BLaER1 (cell line): Measurements from ENCODE around the gene RASGRF1.

ENCODE experiments used
- H3K27ac ChIP-seq: shearing (Covaris generic); formaldehyde crosslinking; 2 replicates; pipeline ENCODE4 v1.8.1; 2022
- H3K27me3 ChIP-seq: shearing (Covaris generic); formaldehyde crosslinking; 2 replicates; pipeline ENCODE4 v1.8.1; 2022
- H3K36me3 ChIP-seq: shearing (Covaris generic); formaldehyde crosslinking; 2 replicates; pipeline ENCODE4 v1.8.1; 2022
- H3K4me1 ChIP-seq: shearing (Covaris generic); formaldehyde crosslinking; 2 replicates; pipeline ENCODE4 v1.8.1; 2022
- H3K4me2 ChIP-seq: shearing (Covaris generic); formaldehyde crosslinking; 2 replicates; pipeline ENCODE4 v1.8.1; 2022
- H3K4me3 ChIP-seq: shearing (Covaris generic); formaldehyde crosslinking; 2 replicates; pipeline ENCODE4 v1.8.1; 2022
- H3K9ac ChIP-seq: shearing (Covaris generic); formaldehyde crosslinking; 2 replicates; pipeline ENCODE4 v1.8.1; 2022
- H3K9me3 ChIP-seq: shearing (Covaris generic); formaldehyde crosslinking; 2 replicates; pipeline ENCODE4 v1.8.1; 2022
- H4K20me1 ChIP-seq: shearing (Covaris generic); formaldehyde crosslinking; 2 replicates; pipeline ENCODE4 v1.8.1; 2022
- Cebpa-rat ChIP-seq: shearing (Covaris generic); IDR thresholded peaks from 2 replicates; pipeline ENCODE4 v1.8.1; 2022

The RASGRF1 gene

GRCh38 chr15:79090487-79091203 lies at the start of gene RASGRF1:
TSS of gene RASGRF1 (minus strand) at chr15:79090780. CDS start at chr15:79090498, 282 bp downstream.
- peaks cover 82% of the 10 kb centered on the region for H3K27me3 ChIP-seq
- no peak for TF ChIP-seq Cebpa-rat
- peaks cover 24% of the 10 kb centered on the region; the same call in 1 of the 2 replicates for H3K9me3 ChIP-seq
- peak within 1 kb of the TSS; percentile 53 for H3K4me3 ChIP-seq
- H3K4me2 ChIP-seq = peak within 1 kb of the TSS; percentile 62
- no peak within 1 kb of the TSS for H3K9ac ChIP-seq
- H3K4me1 ChIP-seq = peaks cover 22% of the 10 kb centered on the region
- no peaks in the 10 kb centered on the region for H3K36me3 ChIP-seq
- H3K27ac ChIP-seq = no peak within 1 kb of the TSS
- peaks cover 34% of the 10 kb centered on the region for H4K20me1 ChIP-seq

GRCh38 chr15:79136434-79137046 lies 46.0 kb upstream of the RASGRF1 start:
- Histone ChIP-seq H4K20me1 (no peaks in the 10 kb centered on the region), H3K36me3 (no peaks in the 10 kb centered on the region), H3K4me2 (no peak overlapping the region), H3K9me3 (peaks cover 11% of the 10 kb centered on the region), H3K4me3 (no peak overlapping the region), H3K4me1 (no peaks in the 10 kb centered on the region), H3K27me3 (no peaks in the 10 kb centered on the region), H3K27ac (no peak overlapping the region), H3K9ac (no peak overlapping the region)
- TF ChIP-seq Cebpa-rat = no peak

- no peaks in the 10 kb centered on the region for H3K36me3 ChIP-seq
- no peaks in the 10 kb centered on the region for H4K20me1 ChIP-seq
- H3K27ac ChIP-seq = no peak overlapping the region
- no peaks in the 10 kb centered on the region for H3K27me3 ChIP-seq
- no peak overlapping the region for H3K4me2 ChIP-seq
- no peak for TF ChIP-seq Cebpa-rat
- no peak overlapping the region for H3K9ac ChIP-seq
- no peaks in the 10 kb centered on the region for H3K4me1 ChIP-seq
- H3K9me3 ChIP-seq = peaks cover 28% of the 10 kb centered on the region
- H3K4me3 ChIP-seq = no peak overlapping the region
Measured at GRCh38 chr15:79133309-79133708, 42.7 kb upstream of the RASGRF1 start.

GRCh38 chr15:79132770-79133169 lies 42.2 kb upstream of the RASGRF1 start:
- H3K27ac ChIP-seq = no peak overlapping the region
- peaks cover 28% of the 10 kb centered on the region for H3K9me3 ChIP-seq
- H3K4me1 ChIP-seq = no peaks in the 10 kb centered on the region
- no peaks in the 10 kb centered on the region for H3K27me3 ChIP-seq
- no peak for TF ChIP-seq Cebpa-rat
- H4K20me1 ChIP-seq = no peaks in the 10 kb centered on the region
- H3K36me3 ChIP-seq = no peaks in the 10 kb centered on the region
- no peak overlapping the region for H3K4me3 ChIP-seq
- H3K9ac ChIP-seq = no peak overlapping the region
- no peak overlapping the region for H3K4me2 ChIP-seq

- H3K4me3 ChIP-seq = no peak overlapping the region
- H3K9me3 ChIP-seq = peaks cover 28% of the 10 kb centered on the region
- no peaks in the 10 kb centered on the region for H4K20me1 ChIP-seq
- TF ChIP-seq Cebpa-rat = no peak
- no peaks in the 10 kb centered on the region for H3K36me3 ChIP-seq
- H3K4me2 ChIP-seq = no peak overlapping the region
- no peaks in the 10 kb centered on the region for H3K4me1 ChIP-seq
- H3K9ac ChIP-seq = no peak overlapping the region
- no peak overlapping the region for H3K27ac ChIP-seq
- H3K27me3 ChIP-seq = no peaks in the 10 kb centered on the region
Measured at GRCh38 chr15:79132361-79132760, 41.8 kb upstream of the RASGRF1 start.

- H3K9me3 ChIP-seq = peaks cover 28% of the 10 kb centered on the region
- no peaks in the 10 kb centered on the region for H3K27me3 ChIP-seq
- H3K9ac ChIP-seq = no peak overlapping the region
- H3K4me3 ChIP-seq = no peak overlapping the region
- no peak overlapping the region for H3K4me2 ChIP-seq
- H3K36me3 ChIP-seq = no peaks in the 10 kb centered on the region
- no peak for TF ChIP-seq Cebpa-rat
- H3K4me1 ChIP-seq = no peaks in the 10 kb centered on the region
- no peaks in the 10 kb centered on the region for H4K20me1 ChIP-seq
- H3K27ac ChIP-seq = no peak overlapping the region
Measured at GRCh38 chr15:79130535-79131130, 40.1 kb upstream of the RASGRF1 start.

- Histone ChIP-seq H3K9ac (no peak overlapping the region), H3K4me1 (no peaks in the 10 kb centered on the region), H3K4me2 (no peak overlapping the region), H3K9me3 (peaks cover 28% of the 10 kb centered on the region), H4K20me1 (no peaks in the 10 kb centered on the region), H3K4me3 (no peak overlapping the region), H3K27me3 (no peaks in the 10 kb centered on the region), H3K27ac (no peak overlapping the region), H3K36me3 (no peaks in the 10 kb centered on the region)
- TF ChIP-seq Cebpa-rat = no peak
Measured at GRCh38 chr15:79129235-79129634, 38.7 kb upstream of the RASGRF1 start.

GRCh38 chr15:79128556-79128955 lies 38.0 kb upstream of the RASGRF1 start:
- no peaks in the 10 kb centered on the region for H3K36me3 ChIP-seq
- no peak overlapping the region for H3K9ac ChIP-seq
- no peak overlapping the region for H3K4me3 ChIP-seq
- H3K27me3 ChIP-seq = no peaks in the 10 kb centered on the region
- H3K4me2 ChIP-seq = no peak overlapping the region
- H3K9me3 ChIP-seq = peaks cover 28% of the 10 kb centered on the region
- no peaks in the 10 kb centered on the region for H4K20me1 ChIP-seq
- no peak for TF ChIP-seq Cebpa-rat
- H3K4me1 ChIP-seq = no peaks in the 10 kb centered on the region
- H3K27ac ChIP-seq = no peak overlapping the region

- Histone ChIP-seq H3K4me3 (no peak overlapping the region), H4K20me1 (no peaks in the 10 kb centered on the region), H3K36me3 (no peaks in the 10 kb centered on the region), H3K27ac (no peak overlapping the region), H3K4me2 (no peak overlapping the region), H3K9me3 (peaks cover 7% of the 10 kb centered on the region), H3K4me1 (no peaks in the 10 kb centered on the region), H3K9ac (no peak overlapping the region), H3K27me3 (no peaks in the 10 kb centered on the region)
- TF ChIP-seq Cebpa-rat = no peak
Measured at GRCh38 chr15:79124388-79124787, 33.8 kb upstream of the RASGRF1 start.

GRCh38 chr15:79122991-79123390 lies 32.4 kb upstream of the RASGRF1 start:
- Histone ChIP-seq H3K9me3 (no peaks in the 10 kb centered on the region), H3K36me3 (no peaks in the 10 kb centered on the region), H4K20me1 (no peaks in the 10 kb centered on the region), H3K9ac (no peak overlapping the region), H3K4me1 (no peaks in the 10 kb centered on the region), H3K27ac (no peak overlapping the region), H3K4me3 (no peak overlapping the region), H3K4me2 (no peak overlapping the region), H3K27me3 (no peaks in the 10 kb centered on the region)
- no peak for TF ChIP-seq Cebpa-rat
